GM18951 (cell line): ENCODE results near the gene MANF.
A peak's percentile ranks its signal among the peaks of the same experiment; 100 is the strongest.

ENCODE experiments used
- POLR2A ChIP-seq: IDR thresholded peaks from 4 replicates; pipeline ENCODE4 v1.6.1; 2011; ENCODE audit warnings: mild to moderate bottlenecking; ENCODE audit not compliant: insufficient read length, insufficient read depth; ENCODE audit errors: extremely low read depth
- in situ Hi-C: fragments of 300-500 bp; cut with MboI; formaldehyde crosslinking; loops from one replicate; pipeline ENCODE4 v1.12.0; 2022; ENCODE audit warnings: low sequenced_read_pairs, mixed read lengths, inconsistent platforms; ENCODE audit not compliant: unreplicated experiment

MANF gene

DNA sequence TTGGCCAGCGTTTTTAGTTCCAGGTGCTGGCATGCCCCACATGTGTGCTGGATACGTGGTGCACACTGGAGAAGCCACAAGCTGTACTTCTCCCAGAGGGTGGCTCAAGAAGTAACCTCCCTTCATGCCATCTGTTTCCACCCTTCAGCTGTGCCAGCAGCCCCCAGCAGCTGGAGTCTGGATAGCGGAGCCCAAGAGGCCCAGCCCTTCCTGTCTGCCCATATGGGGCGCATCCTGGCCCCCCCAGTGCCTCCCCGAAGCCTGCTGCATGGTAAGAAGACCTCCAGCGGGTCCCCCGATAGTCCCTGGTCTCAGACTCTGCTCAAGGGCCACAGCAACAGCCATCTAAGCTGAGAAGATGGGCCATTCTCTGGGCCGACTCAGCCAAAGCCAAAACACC is 5.8 kb upstream of the MANF start:
- in situ Hi-C loops: loop anchor here (25.0 kb wide), 1 partner anchor 767 kb away; the partner anchor contains the start of genes CISH and MAPKAPK3
- no peak for TF ChIP-seq POLR2A

GRCh38 chr3:51379746-51380455 is 5.2 kb upstream of the MANF start:
- no peak for TF ChIP-seq POLR2A
- in situ Hi-C loops: loop anchor here (25.0 kb wide), 1 partner anchor 768 kb away; the partner anchor contains the start of genes CISH and MAPKAPK3

- in situ Hi-C loops: loop anchor here (25.0 kb wide), 1 partner anchor 768 kb away; the partner anchor contains the start of genes CISH and MAPKAPK3
- no peak for TF ChIP-seq POLR2A
These were observed 4.3 kb upstream of the MANF start for GRCh38 chr3:51380601-51381332.

DNA sequence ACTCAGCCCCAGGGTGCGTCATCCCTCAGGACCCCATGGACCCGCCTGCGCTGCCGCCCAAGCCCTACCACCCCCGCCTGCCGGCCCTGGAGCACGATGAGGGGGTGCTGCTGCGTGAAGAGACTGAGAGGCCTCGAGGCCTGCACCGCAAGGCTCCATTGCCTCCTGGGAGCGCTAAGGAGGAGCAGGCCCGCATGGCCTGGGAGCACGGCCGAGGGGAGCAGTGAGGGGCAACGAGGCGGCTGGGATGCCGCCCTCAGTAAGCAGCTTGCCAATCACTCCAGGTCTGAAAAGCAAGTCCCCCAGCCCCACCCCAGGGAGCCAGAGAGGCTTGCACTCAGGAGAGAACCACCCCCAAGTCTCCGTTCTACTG is 3.8 kb upstream of the MANF start:
- in situ Hi-C loops: loop anchor here (25.0 kb wide), 1 partner anchor 769 kb away; the partner anchor contains the start of genes CISH and MAPKAPK3

GRCh38 chr3:51382076-51382745 is 2.9 kb upstream of the MANF start:
- no peak for TF ChIP-seq POLR2A
- in situ Hi-C loops: loop anchor here (25.0 kb wide), 1 partner anchor 770 kb away; the partner anchor contains the start of genes CISH and MAPKAPK3

More for the DNA sequence above, 3.8 kb upstream of the MANF start:
- TF ChIP-seq POLR2A: no peak

GRCh38 chr3:51382947-51383578 is 2.0 kb upstream of the MANF start:
- no peak for TF ChIP-seq POLR2A
- in situ Hi-C loops: loop anchor here (25.0 kb wide), 1 partner anchor 771 kb away; the partner anchor contains the start of genes CISH and MAPKAPK3

DNA sequence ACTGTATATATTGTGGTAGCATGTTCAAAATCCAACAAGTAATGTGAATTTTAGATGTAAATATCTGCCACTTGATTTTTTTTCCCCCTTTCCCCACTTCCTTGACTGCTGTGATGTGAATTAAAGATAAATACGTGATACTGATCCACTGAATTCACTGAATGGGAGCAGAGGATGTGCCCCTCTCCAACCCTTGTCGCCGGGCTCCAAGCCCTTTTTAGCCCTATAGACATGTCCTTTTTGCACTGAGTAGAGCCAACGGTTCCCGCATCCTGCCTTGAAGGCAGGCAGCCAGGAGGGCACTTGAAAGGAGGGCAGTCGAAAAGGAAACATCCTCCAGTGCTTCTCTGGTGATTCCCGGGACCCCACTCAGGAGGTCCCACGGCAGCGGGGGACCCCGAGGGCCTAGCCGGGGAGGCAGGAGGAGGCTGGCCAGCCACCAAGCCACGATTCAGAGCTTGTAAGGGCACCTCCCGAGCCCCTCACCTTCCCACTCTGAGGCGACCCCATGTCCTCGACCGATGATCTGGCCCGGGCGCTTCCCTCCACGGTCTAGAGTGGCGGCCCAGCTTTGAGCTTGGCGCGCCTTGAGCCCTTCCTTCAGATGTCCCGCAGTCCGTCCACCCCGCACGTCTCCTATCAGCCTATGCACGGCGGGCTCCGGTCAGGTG is 901 bp upstream of the MANF start:
- no peak for TF ChIP-seq POLR2A
- in situ Hi-C loops: loop anchor here (25.0 kb wide), 1 partner anchor 772 kb away; the partner anchor contains the start of genes CISH and MAPKAPK3

DNA sequence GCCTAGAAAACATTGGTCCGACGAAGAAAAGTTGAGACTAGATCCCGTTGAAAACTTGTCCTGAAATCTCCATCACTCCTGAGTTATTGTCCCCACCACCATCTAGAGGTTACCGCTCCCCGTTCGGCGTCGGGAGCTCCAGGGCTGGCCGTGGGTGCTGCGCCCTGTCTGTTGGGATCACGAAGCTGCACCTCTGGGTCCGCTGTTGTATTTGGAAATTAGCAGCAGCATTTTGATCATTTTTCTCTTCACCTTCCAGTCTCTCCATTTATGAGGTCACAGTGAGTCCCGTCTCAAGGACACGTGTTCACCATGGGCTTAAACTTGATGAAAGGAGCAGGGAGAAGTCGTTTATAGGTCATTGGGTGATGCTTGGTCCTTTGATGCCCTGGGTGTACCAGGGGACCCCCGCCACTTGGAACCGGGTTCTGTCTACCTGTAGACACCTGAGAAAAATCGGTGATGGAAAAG is 565 bp downstream of the MANF start:
- TF ChIP-seq POLR2A: peak; percentile 3
- in situ Hi-C loops: loop anchor here (25.0 kb wide), 1 partner anchor 773 kb away; the partner anchor contains the start of genes CISH and MAPKAPK3

GRCh38 chr3:51386159-51386851 is 1.2 kb downstream of the MANF start:
- TF ChIP-seq POLR2A: no peak
- in situ Hi-C loops: loop anchor here (25.0 kb wide), 1 partner anchor 774 kb away; the partner anchor contains the start of genes CISH and MAPKAPK3

DNA sequence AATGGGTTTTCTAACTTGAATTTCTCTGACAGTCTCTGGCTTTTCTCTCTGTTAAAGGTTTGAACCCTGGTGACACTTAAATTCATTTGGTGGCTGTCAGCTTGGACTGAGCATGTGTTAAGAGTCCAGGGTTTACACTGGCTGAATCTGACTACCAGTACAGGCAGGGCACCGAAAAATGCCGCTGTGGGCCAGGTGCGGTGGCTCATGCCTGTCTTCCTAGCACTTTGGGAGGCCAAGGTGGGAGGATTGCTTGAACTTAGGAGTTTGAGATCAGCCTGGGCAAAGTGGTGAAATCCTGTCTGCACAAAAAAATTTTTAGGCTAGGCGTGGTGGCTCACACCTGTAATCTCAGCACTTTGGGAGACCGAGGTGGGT is 1.8 kb downstream of the MANF start:
- TF ChIP-seq POLR2A: no peak
- in situ Hi-C loops: loop anchor here (25.0 kb wide), 1 partner anchor 775 kb away; the partner anchor contains the start of genes CISH and MAPKAPK3

- in situ Hi-C loops: loop anchor here (25.0 kb wide), 1 partner anchor 775 kb away; the partner anchor contains the start of genes CISH and MAPKAPK3
These were observed 2.2 kb downstream of the MANF start for GRCh38 chr3:51387281-51387680.
